Brain microvascular endothelial cell (primary cell): ENCODE measurements around the gene ZNF277.
A peak's percentile ranks its signal among the peaks of the same experiment; 100 is the strongest.

ENCODE experiments used
- DNase-seq: peaks from one replicate; pipeline ENCODE4 v3.0.0-alpha.2; 2020
- H3K27ac ChIP-seq: fragments of 250-450 bp; sonication (Bioruptor Pico); 2 replicates; pipeline ENCODE4 v1.5.1; 2020; ENCODE audit warnings: mild to moderate bottlenecking, moderate library complexity
- H3K27me3 ChIP-seq: fragments of 250-450 bp; sonication (Bioruptor Pico); replicated peaks from 2 replicates; pipeline ENCODE4 v1.5.1; 2020; ENCODE audit warnings: mild to moderate bottlenecking
- H3K36me3 ChIP-seq: fragments of 250-450 bp; sonication (Bioruptor Pico); replicated peaks from 2 replicates; pipeline ENCODE4 v1.5.1; 2020; ENCODE audit warnings: mild to moderate bottlenecking
- H3K4me3 ChIP-seq: 2 replicates; pipeline ENCODE4 v1.5.1; 2011; ENCODE audit warnings: low read depth, mild to moderate bottlenecking, control low read depth, low read length, moderate library complexity
- in situ Hi-C: cut with HindIII; loops from 2 replicates; pipeline ENCODE4 v1.10.0; 2017; ENCODE audit warnings: low sequenced_read_pairs, low pct_ligation_motif_present
- TF ChIP-seq, protein P1 (sequence below): IDR thresholded peaks from 2 replicates; pipeline ENCODE4 v1.5.1; 2011; ENCODE audit warnings: low read depth, mild to moderate bottlenecking, moderate library complexity, low read length, control low read depth, inconsistent platforms; ENCODE audit errors: missing control alignments

ZNF277 gene

DNA sequence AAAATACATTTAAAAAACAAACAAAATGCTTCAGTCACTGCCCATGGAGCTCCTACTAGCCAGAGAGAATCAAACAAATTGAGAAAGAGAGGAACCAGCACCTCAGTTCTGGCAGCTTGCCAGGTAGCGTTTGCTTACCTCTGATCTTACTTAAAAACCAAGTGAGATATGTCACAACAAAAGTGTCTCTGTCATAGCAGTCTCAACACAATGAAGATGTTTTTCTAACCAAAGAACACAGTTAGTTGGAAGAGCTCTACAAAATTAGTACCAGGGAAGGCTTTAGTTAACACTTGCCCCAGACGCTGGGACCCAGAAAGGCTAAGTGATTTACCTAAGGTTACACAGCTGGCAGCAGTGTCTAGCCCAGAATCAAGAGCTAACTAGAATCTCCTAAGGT, 3.7 kb upstream of the ZNF277 start:
- Histone ChIP-seq H3K27me3 (no peaks in the 10 kb centered on the region), H3K27ac (no peak overlapping the region), H3K36me3 (no peaks in the 10 kb centered on the region), H3K4me3 (no peak overlapping the region)
- in situ Hi-C loops, result no loop called here
- TF ChIP-seq, protein P1, sequence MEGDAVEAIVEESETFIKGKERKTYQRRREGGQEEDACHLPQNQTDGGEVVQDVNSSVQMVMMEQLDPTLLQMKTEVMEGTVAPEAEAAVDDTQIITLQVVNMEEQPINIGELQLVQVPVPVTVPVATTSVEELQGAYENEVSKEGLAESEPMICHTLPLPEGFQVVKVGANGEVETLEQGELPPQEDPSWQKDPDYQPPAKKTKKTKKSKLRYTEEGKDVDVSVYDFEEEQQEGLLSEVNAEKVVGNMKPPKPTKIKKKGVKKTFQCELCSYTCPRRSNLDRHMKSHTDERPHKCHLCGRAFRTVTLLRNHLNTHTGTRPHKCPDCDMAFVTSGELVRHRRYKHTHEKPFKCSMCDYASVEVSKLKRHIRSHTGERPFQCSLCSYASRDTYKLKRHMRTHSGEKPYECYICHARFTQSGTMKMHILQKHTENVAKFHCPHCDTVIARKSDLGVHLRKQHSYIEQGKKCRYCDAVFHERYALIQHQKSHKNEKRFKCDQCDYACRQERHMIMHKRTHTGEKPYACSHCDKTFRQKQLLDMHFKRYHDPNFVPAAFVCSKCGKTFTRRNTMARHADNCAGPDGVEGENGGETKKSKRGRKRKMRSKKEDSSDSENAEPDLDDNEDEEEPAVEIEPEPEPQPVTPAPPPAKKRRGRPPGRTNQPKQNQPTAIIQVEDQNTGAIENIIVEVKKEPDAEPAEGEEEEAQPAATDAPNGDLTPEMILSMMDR, result no peak
- DNase-seq, result no peak

DNA sequence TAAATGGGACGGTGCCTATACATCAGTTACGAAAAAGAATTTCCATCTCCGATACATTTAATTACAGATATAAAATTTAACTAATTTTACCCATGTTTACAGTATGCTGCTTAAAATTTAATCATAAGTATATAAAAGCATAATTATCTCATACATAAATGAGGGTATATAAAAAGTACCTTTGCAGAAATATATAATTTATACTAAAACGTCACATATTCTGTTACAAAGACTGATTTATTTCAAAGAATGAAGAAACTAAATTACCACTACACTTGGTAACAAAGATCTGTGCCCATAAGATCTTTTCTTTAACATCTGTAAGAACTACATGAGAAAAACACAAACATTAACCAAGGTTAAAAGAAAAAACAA, 3.1 kb upstream of the ZNF277 start:
- Histone ChIP-seq H3K27me3 (no peaks in the 10 kb centered on the region), H3K36me3 (no peaks in the 10 kb centered on the region), H3K4me3 (peak overlapping the region; percentile 96), H3K27ac (no peak overlapping the region)
- no peak for DNase-seq
- TF ChIP-seq, protein P1, result no peak
- in situ Hi-C loops, result no loop called here

DNA sequence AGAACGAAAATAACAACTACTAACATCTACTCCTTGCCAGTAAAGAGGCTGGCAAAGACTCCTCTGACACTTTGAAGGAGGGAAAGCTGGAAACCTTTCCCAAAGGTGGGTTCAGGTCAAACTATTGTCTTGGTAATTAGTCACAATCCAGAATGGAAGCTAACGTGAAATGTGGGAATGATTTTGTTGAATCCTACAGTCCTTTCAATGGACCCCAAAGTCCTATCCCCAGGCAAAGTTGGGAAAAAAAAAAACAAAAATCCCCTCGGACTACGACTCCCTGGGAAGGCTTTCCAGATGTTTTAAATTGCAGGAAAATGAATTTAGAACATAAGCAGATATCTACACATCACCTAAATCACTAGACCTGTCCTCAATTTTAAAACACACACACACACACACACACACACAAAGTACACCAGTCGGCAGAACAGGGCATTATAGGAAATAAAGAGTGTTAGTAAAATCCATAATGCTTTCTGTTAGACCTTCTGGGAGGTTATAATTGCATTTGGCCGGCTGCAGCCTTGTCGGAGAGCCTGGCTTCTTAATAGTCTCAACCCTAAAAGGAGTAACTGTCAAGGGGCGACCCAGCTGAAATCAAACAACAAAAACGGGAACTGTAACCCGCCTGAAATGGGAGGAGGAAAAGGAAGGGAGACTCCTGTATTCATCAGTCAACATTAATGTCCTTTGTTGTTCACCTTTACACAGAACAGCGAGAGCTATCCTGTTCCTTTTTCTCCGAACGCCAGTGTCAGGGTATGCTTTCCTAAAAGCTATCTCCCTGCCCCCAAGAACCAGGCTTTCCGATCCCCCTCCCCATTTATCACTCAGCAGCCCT, 1.8 kb upstream of the ZNF277 start:
- no peaks in the 10 kb centered on the region for H3K27me3 ChIP-seq
- no peak for DNase-seq
- H3K36me3 ChIP-seq, result no peaks in the 10 kb centered on the region
- peak overlapping the region; percentile 96 for H3K4me3 ChIP-seq
- TF ChIP-seq, protein P1, result no peak
- peak overlapping the region; percentile 51 for H3K27ac ChIP-seq
- in situ Hi-C loops, result no loop called here

DNA sequence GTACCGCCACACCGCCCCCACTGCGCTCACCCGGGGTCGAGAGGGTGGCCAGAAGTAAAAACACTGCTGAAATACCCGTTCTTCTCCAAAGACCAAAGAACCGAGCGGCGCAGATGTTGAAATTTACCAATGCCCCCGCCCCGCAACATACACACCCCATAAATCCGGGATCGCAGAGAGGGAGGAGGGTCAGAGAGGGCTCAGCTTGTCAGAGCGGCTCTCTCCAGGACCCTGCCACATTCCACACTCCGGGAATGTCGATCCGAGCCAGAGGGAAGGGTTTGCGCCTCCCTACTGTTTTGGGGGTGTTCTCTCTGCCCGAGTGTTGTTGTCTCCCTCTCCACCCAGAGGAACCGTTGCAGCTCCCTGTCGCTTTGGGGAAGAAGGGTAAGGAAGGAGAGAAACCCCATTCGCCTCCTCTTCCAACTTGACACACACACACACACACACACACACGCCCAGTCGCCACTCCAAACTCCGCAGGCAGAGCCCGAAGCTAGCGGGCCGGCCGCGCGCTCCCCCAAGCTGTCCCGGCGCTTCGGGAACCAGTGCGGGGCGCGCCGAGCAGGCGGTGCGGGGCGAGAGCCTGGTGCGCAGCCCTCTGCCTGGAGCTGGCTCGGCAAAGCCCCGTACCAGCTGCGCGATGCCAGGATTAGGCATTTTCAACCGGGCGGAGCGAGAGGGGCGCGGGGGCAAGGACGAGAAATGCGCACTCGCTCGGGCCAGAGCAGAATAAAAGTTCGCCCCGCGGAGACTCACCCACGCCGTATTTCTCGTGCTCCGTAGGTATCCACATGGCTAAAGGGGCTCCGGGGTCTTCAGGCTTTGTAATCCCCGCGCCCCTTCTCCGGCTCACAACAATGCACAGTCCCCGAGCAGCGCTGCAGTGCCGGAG, 905 bp upstream of the ZNF277 start:
- TF ChIP-seq, protein P1, result no peak
- Histone ChIP-seq H3K27ac (peak overlapping the region; percentile 51), H3K27me3 (no peaks in the 10 kb centered on the region), H3K36me3 (no peaks in the 10 kb centered on the region), H3K4me3 (peak overlapping the region; percentile 96)
- DNase-seq, result peak; percentile 62
- in situ Hi-C loops, result no loop called here

DNA sequence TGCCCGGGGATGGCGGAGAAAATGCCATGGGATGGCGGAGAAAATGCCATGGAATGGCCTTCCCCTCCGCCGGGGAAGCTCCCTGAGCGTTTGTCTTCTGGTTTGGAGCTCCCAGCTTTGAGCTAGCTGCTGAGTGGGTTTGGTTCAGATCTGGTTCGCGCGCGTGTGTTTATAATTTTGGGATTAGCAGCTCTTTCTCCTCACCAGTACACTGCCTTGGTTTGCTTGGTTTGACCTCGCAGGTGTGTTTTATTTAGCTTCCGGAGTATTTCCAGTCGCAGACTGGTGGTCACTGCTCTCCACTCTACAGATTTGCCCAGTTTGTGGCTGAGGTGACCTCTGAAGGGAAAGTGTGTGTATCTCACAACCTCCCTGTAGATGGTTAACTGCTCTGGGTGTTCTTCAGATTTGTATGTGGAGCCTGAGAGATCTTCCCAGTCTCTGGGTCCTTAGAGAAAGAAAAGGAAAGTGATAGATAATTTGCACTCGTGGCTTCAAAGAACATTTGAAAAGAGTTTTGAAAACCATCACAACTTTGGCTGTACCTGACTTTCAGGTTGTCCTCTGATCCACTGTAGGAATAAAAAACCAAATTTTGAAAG, 597 bp downstream of the ZNF277 start:
- TF ChIP-seq, protein P1, result no peak
- H3K27ac ChIP-seq, result peak overlapping the region; percentile 51
- no peaks in the 10 kb centered on the region for H3K27me3 ChIP-seq
- DNase-seq, result no peak
- in situ Hi-C loops, result no loop called here
- H3K4me3 ChIP-seq, result peak overlapping the region; percentile 96
- H3K36me3 ChIP-seq, result no peaks in the 10 kb centered on the region
